SJSA1 (cell line): ENCODE data around the gene TMEM132D. TPM values are rescaled to one million over a fixed set of nuclear protein-coding genes. Genes with fewer than 3 reads are reported as not detected.

Experiments
- DNase-seq, 2 experiments: peaks; one replicate each; pipeline ENCODE4 v3.0.0-alpha.2; 2015 to 2020; ENCODE audit warnings: low spot score in 2 of 2, low read depth in 1 of 2
- H3K27ac ChIP-seq: fragments of 250-450 bp; sonication (Bioruptor Pico); 2 replicates; pipeline ENCODE4 v1.5.1; 2020; ENCODE audit warnings: mild to moderate bottlenecking, moderate library complexity
- H3K27me3 ChIP-seq: fragments of 250-450 bp; sonication (Bioruptor Pico); replicated peaks from 2 replicates; pipeline ENCODE4 v1.5.1; 2020; ENCODE audit warnings: mild to moderate bottlenecking, moderate library complexity
- H3K36me3 ChIP-seq: fragments of 250-450 bp; sonication (Bioruptor Pico); 2 replicates; pipeline ENCODE4 v1.5.1; 2020; ENCODE audit warnings: mild to moderate bottlenecking
- H3K4me1 ChIP-seq: fragments of 250-450 bp; sonication (Bioruptor Pico); replicated peaks from 2 replicates; pipeline ENCODE4 v1.6.1; 2021; ENCODE audit warnings: mild to moderate bottlenecking
- H3K4me3 ChIP-seq: fragments of 250-450 bp; sonication (Bioruptor Pico); 2 replicates; pipeline ENCODE4 v1.5.1; 2020; ENCODE audit warnings: mild to moderate bottlenecking
- H3K9me3 ChIP-seq: fragments of 250-450 bp; sonication (Bioruptor Pico); replicated peaks from 2 replicates; pipeline ENCODE4 v1.5.1; 2020; ENCODE audit warnings: mild to moderate bottlenecking
- total RNA-seq: library from RNA; depleted of rRNA; stranded (reverse); fragments of >200 nt; shearing (Covaris generic); gene quantifications from 2 replicates; pipeline ENCODE4 v1.2.3, GENCODE V29; 2014

Gene TMEM132D
- total RNA-seq, 1 experiment from 2014 or later, result not detected

DNA sequence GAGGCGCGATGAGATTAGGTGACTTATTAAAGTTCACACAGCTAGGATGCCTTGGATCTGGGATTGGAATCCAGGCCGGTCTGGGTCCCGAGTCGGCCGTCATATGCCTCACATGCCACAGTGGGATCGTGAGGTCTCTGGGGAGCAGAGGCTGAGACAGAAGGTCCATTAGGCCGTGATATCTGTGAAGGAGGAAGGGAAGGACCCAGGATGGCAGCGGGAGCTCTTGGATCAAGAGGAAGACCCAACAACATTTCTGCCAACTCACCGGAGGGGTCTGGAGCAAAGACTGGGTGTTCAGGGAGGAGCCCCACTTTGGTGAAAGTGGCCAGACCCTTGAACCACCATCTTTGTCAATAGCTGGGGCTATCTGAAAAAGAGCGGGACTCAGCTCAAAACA lies 807.6 kb downstream of the TMEM132D start:
- Histone ChIP-seq H3K4me1 (no peaks in the 10 kb centered on the region), H3K27me3 (no peaks in the 10 kb centered on the region), H3K4me3 (no peak overlapping the region), H3K27ac (no peak overlapping the region), H3K36me3 (no peaks in the 10 kb centered on the region), H3K9me3 (no peaks in the 10 kb centered on the region)
- DNase-seq, result no peak

DNA sequence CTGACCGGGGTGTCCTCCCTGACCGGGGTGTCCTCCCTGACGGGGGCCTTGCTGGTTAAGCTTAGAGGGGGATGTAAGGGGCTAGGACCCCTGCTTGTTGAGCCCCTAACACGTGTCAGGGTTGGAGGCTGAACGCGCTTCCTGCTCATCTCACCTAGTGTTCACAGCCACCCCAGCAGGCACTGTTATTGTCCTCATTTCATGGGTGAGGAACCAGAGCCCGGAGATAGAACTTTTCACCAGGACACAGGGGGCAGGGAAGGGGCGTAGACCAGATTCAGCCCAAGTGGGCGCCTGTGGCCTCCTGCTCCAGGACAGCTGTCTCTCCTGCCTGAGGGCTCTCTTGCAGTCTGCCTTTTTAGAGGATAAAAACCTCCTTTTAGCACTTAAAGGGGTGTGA lies 814.2 kb downstream of the TMEM132D start:
- Histone ChIP-seq H3K27ac (no peak overlapping the region), H3K4me1 (no peaks in the 10 kb centered on the region)
- peak in 1 of 2 experiments; percentile 29 for DNase-seq

GRCh38 chr12:129084875-129085826 lies 818.7 kb downstream of the TMEM132D start:
- peak in 1 of 2 experiments; percentile 9 for DNase-seq
- H3K4me1 ChIP-seq, result no peaks in the 10 kb centered on the region
- H3K4me3 ChIP-seq, result no peak overlapping the region
- H3K27ac ChIP-seq, result no peak overlapping the region
- H3K27me3 ChIP-seq, result no peaks in the 10 kb centered on the region
- no peaks in the 10 kb centered on the region for H3K9me3 ChIP-seq
- H3K36me3 ChIP-seq, result no peaks in the 10 kb centered on the region

More for the DNA sequence above, 814.2 kb downstream of the TMEM132D start:
- Histone ChIP-seq H3K4me3 (no peak overlapping the region), H3K27me3 (no peaks in the 10 kb centered on the region), H3K36me3 (no peaks in the 10 kb centered on the region), H3K9me3 (no peaks in the 10 kb centered on the region)

DNA sequence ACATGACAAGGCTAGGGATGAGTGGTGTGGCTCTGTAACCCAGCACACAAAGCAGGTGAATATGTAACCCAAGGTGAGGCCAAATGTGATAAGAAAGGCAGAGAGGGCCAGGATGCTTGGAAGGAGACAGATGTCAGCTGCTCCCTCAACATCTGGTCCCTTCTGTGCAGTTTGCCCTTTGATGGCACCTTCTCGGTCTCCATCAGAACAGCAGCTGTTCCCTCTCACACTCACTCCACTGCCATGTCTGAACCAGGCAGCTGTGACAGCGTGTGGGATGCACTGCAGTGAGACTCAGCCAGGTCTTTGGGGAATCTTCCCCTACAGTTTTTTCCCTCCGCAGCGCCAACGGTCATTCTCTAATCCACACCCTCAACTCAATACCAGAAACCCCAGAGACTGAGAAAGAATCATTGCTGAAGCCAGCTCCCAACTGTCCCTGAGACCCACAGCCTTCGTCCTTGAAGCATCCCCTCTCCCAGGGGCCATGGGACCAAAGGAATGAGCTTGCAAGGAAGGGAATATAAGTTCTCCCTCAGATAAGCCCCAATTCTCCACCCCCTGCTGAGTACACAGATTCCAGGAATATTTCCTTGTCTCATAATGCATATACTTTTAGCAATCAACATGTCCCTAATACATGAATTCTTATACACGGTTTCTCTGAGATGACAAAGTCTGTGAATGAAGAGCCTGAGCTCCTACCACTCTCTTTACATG lies 820.5 kb downstream of the TMEM132D start:
- no peak for DNase-seq
- H3K9me3 ChIP-seq, result no peaks in the 10 kb centered on the region
- H3K4me3 ChIP-seq, result no peak overlapping the region
- H3K36me3 ChIP-seq, result no peaks in the 10 kb centered on the region
- H3K4me1 ChIP-seq, result no peaks in the 10 kb centered on the region
- no peak overlapping the region for H3K27ac ChIP-seq
- H3K27me3 ChIP-seq, result no peaks in the 10 kb centered on the region

DNA sequence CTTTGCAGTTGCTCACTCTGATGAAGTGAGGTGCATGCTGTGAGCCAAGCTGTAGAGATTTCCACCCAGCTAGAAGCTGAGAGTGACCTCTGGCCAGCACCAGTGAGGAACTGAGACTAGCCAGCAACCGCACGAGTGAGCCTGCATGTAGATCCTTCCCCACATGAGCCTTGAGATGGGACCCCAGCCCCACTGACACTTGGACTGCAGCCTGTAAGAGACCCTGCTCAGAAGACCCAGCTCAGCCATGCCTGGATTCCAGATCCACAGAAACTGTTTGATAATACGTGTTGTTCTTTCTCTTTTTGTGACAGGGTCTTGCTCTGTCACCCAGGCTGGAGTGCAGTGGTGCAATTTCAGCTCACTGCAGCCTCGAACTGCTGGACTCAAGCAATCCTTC lies 821.4 kb downstream of the TMEM132D start:
- H3K36me3 ChIP-seq, result no peaks in the 10 kb centered on the region
- H3K27me3 ChIP-seq, result no peaks in the 10 kb centered on the region
- DNase-seq, result no peak
- no peak overlapping the region for H3K4me3 ChIP-seq
- no peaks in the 10 kb centered on the region for H3K4me1 ChIP-seq
- H3K9me3 ChIP-seq, result 0 out of 2 replicates have a peak, but pooled peaks cover 3% of the 10 kb centered on the region
- H3K27ac ChIP-seq, result no peak overlapping the region

DNA sequence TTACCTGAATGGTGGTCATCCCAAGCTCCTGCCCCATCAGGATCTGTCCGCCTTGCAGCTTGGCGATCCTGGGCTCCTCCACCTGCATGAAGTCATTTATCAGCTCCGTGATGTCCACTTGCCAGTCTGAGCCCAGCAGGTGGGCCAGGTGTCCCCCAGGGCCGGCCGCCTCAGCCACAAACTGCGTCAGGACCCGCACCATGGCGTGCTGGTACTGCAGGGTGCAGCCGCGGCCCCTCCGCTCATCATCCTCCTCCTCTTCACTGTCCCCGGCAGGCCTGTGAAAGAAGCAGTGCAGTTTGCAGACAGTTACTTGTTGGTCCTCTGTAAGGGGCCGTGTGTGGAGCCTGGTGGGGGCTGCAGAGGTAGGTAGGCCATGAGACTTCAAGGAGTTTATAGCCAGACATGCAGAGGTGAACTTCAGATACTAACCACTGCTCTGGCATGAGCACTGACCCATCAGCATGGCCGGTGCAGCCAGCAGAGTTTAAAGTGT lies 822.0 kb downstream of the TMEM132D start:
- no peaks in the 10 kb centered on the region for H3K36me3 ChIP-seq
- DNase-seq, result no peak
- H3K4me1 ChIP-seq, result no peaks in the 10 kb centered on the region
- H3K4me3 ChIP-seq, result no peak overlapping the region
- no peaks in the 10 kb centered on the region for H3K27me3 ChIP-seq
- H3K27ac ChIP-seq, result no peak overlapping the region
- 0 out of 2 replicates have a peak, but pooled peaks cover 4% of the 10 kb centered on the region for H3K9me3 ChIP-seq

- Histone ChIP-seq H3K9me3 (0 out of 2 replicates have a peak, but pooled peaks cover 4% of the 10 kb centered on the region), H3K27ac (no peak overlapping the region), H3K27me3 (no peaks in the 10 kb centered on the region), H3K4me1 (no peaks in the 10 kb centered on the region), H3K36me3 (no peaks in the 10 kb centered on the region), H3K4me3 (no peak overlapping the region)
- DNase-seq, result no peak
These were observed 823.0 kb downstream of the TMEM132D start for GRCh38 chr12:129080821-129081220.

- H3K27ac ChIP-seq, result no peak overlapping the region
- 0 out of 2 replicates have a peak, but pooled peaks cover 4% of the 10 kb centered on the region for H3K9me3 ChIP-seq
- DNase-seq, result no peak
- H3K4me1 ChIP-seq, result no peaks in the 10 kb centered on the region
- H3K27me3 ChIP-seq, result no peaks in the 10 kb centered on the region
- H3K36me3 ChIP-seq, result no peaks in the 10 kb centered on the region
- H3K4me3 ChIP-seq, result no peak overlapping the region
These were observed 823.4 kb downstream of the TMEM132D start for GRCh38 chr12:129080391-129080790.

DNA sequence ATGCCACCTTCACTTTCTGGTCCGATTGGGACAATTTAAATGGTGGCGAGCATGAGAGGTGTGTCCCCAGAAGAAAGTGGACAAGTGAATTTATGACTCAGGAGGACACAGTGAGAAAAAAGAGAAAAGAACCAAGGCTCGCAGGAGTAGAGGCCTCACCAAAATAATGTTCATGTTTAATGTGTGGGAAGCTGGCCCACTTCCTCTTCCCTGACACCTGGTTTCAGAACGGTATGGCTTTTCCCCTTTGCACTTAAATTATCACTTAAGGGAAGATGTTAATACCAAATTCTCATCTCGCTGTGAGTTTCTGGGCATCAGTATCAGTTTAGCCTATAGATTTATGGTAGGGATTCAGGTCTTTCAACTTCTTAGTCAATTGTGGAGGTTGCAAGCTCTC lies 824.1 kb downstream of the TMEM132D start:
- Histone ChIP-seq H3K27me3 (no peaks in the 10 kb centered on the region), H3K36me3 (no peaks in the 10 kb centered on the region), H3K4me3 (no peak overlapping the region), H3K27ac (no peak overlapping the region), H3K4me1 (no peaks in the 10 kb centered on the region), H3K9me3 (peaks cover 4% of the 10 kb centered on the region; the same call in 1 of the 2 replicates)
- DNase-seq, result no peak

DNA sequence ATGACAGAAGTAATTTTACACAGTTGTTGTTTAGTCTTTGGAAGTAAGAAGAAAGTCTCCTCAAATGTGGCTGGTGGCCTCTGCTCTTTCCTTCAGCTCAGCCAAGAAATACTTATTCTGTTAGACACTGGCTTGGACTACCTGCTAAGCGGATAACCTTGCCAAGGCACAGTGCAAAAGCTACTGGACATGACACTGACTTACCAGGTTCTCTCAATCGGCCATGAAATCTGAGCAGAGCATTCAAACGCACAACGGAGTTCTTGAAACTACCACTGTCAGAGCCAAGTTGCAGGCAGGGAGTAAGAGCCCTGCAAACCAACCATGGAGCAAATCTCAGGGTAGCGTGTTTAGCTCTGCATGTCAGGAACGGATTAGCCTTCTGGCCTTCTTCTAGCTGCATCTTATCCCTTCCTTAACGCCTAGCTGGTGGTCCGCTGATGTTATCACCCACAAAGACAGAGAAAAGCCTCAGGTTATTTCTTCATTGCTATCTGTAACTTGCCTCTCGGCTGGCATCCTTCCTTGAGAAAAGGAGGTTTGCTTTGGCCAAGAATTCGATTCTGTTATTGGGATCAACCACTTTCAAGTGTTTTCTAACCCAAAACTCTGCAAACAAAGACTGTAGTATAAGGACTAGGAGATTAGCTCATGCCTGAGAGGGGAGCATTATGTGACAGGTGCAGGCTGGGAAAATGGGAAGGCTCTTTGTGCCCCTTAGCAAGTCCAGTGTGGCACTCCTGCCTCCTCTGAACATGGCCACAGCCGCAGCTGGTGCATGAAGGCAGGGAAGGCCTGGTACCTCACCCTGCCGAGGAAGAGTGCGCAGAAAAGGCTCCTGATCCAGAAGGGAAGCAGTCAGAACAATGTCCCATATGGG lies 827.1 kb downstream of the TMEM132D start:
- H3K9me3 ChIP-seq, result peaks cover 6% of the 10 kb centered on the region; the same call in 1 of the 2 replicates

GRCh38 chr12:129075460-129076208 lies 828.2 kb downstream of the TMEM132D start:
- DNase-seq, result no peak
- H3K36me3 ChIP-seq, result no peaks in the 10 kb centered on the region
- H3K27me3 ChIP-seq, result no peaks in the 10 kb centered on the region
- no peak overlapping the region for H3K4me3 ChIP-seq
- H3K9me3 ChIP-seq, result peaks cover 6% of the 10 kb centered on the region; the same call in 1 of the 2 replicates
- no peaks in the 10 kb centered on the region for H3K4me1 ChIP-seq
- H3K27ac ChIP-seq, result no peak overlapping the region

More for the DNA sequence above, 827.1 kb downstream of the TMEM132D start:
- no peaks in the 10 kb centered on the region for H3K4me1 ChIP-seq
- H3K4me3 ChIP-seq, result no peak overlapping the region
- H3K36me3 ChIP-seq, result no peaks in the 10 kb centered on the region
- H3K27me3 ChIP-seq, result no peaks in the 10 kb centered on the region
- no peak overlapping the region for H3K27ac ChIP-seq
- no peak for DNase-seq

- Histone ChIP-seq H3K27ac (no peak overlapping the region), H3K4me1 (no peaks in the 10 kb centered on the region), H3K9me3 (peaks cover 6% of the 10 kb centered on the region; the same call in 1 of the 2 replicates), H3K27me3 (no peaks in the 10 kb centered on the region), H3K4me3 (no peak overlapping the region), H3K36me3 (no peaks in the 10 kb centered on the region)
- no peak for DNase-seq
These were observed 829.4 kb downstream of the TMEM132D start for GRCh38 chr12:129074379-129074778.
